HCT116 (cell line): ENCODE results near the gene APBA1. TPM values are rescaled to one million over a fixed set of nuclear protein-coding genes. Genes with fewer than 3 reads are reported as not detected.

Source experiments
- ATAC-seq: fragments of 200-7000 bp; cut with Tn5 transposase; 2 replicates; pipeline ENCODE4 v1.9.1; 2020; ENCODE audit warnings: mild to moderate bottlenecking, moderate library complexity
- BruUV-seq: library from RNA; stranded (reverse); fragments of 400-500 nt; replicated peaks from 2 replicates; lab custom pipeline; 2021; lab: Mats Ljungman, UMichigan
- CTCF ChIA-PET: fragments of 300-600 bp; sonication (Branson Sonifier 250); formaldehyde crosslinking; loops from one replicate; lab custom pipeline; 2021; ENCODE audit warnings: antibody characterized with exemption; lab: Charles Lee
- POLR2A ChIA-PET: fragments of 300-600, 350-600 bp; sonication (Branson Sonifier 250); formaldehyde crosslinking; loops from one replicate; lab custom pipeline; 2021; ENCODE audit warnings: antibody characterized with exemption; lab: Charles Lee
- RAD21 ChIA-PET, 2 experiments: fragments of 300-600 bp; sonication (Branson Sonifier 250); formaldehyde crosslinking; loops; one replicate each; lab custom pipeline; 2023; ENCODE audit warnings: low total read pairs in 2 of 2; ENCODE audit not compliant: uncharacterized antibody in 2 of 2, unreplicated experiment in 2 of 2, low non-redundant PET in 1 of 2; lab: Charles Lee
- DNase-seq: peaks from one replicate; pipeline ENCODE4 v3.0.0-alpha.2; 2010; ENCODE audit warnings: low read depth, low spot score
- H2AFZ ChIP-seq: fragments of 200-600 bp; shearing (Covaris generic), sonication (generic); 2 replicates; pipeline ENCODE4 v1.6.1; 2017; ENCODE audit warnings: low read depth, mixed run types, mixed read lengths, antibody characterized with exemption, low read length; ENCODE audit not compliant: poor library complexity, severe bottlenecking
- H3K27ac ChIP-seq: 2 replicates; pipeline ENCODE4 v1.5.1; 2012; ENCODE audit warnings: low read depth, low read length
- H3K27me3 ChIP-seq: fragments of 200-600 bp; sonication (generic); 2 replicates; pipeline ENCODE4 v1.6.1; 2016; ENCODE audit warnings: mixed run types, low read length, mixed read lengths; ENCODE audit not compliant: insufficient read depth
- H3K36me3 ChIP-seq, 2 experiments: fragments of 200-500 bp in 1 of 2; fragments of 200-600 bp in 1 of 2; sonication (Bioruptor generic) in 1 of 2; sonication (generic) in 1 of 2; 2 replicates each; pipeline versions ENCODE4 v1.5.1 to v1.6.1; 2014 to 2016; ENCODE audit warnings: low read length in 2 of 2, inconsistent platforms in 1 of 2, mixed read lengths in 1 of 2, mixed run types in 1 of 2; ENCODE audit not compliant: insufficient read depth in 2 of 2, control insufficient read depth in 1 of 2
- H3K4me1 ChIP-seq, 2 experiments: fragments of 200-600 bp in 1 of 2; sonication (generic) in 1 of 2; 2 replicates each; pipeline versions ENCODE4 v1.5.1 to v1.6.1; 2012 to 2017; ENCODE audit warnings: low read length in 2 of 2, inconsistent platforms in 1 of 2, mild to moderate bottlenecking in 1 of 2, mixed read lengths in 1 of 2, mixed run types in 1 of 2, moderate library complexity in 1 of 2; ENCODE audit not compliant: insufficient read depth in 2 of 2, control insufficient read depth in 1 of 2
- H3K4me2 ChIP-seq: fragments of 200-600 bp; sonication (generic); 2 replicates; pipeline ENCODE4 v1.6.1; 2017; ENCODE audit warnings: mixed run types, low read length, mixed read lengths
- H3K4me3 ChIP-seq, 2 experiments: fragments of 200-600 bp in 1 of 2; sonication (generic) in 1 of 2; replicated peaks in 1 of 2; 2 replicates each; pipeline ENCODE4 v1.5.1; 2011 to 2016; ENCODE audit warnings: low read length in 2 of 2, control low read depth in 1 of 2, low read depth in 1 of 2, mild to moderate bottlenecking in 1 of 2, mixed read lengths in 1 of 2, mixed run types in 1 of 2
- H3K79me2 ChIP-seq: fragments of 200-600 bp; sonication (generic); 2 replicates; pipeline ENCODE4 v1.6.1; 2017; ENCODE audit warnings: mild to moderate bottlenecking, mixed run types, low read length, moderate library complexity, mixed read lengths; ENCODE audit not compliant: insufficient read depth
- H3K9ac ChIP-seq: fragments of 200-600 bp; sonication (generic); 2 replicates; pipeline ENCODE4 v1.6.1; 2016; ENCODE audit warnings: low read length, mixed read lengths
- H3K9me2 ChIP-seq: fragments of 200-600 bp; sonication (generic), shearing (Covaris generic); 2 replicates; pipeline ENCODE4 v1.6.1; 2017; ENCODE audit warnings: mixed run types, mild to moderate bottlenecking, moderate library complexity; ENCODE audit not compliant: insufficient read depth
- H3K9me3 ChIP-seq, 2 experiments: fragments of 200-500 bp in 1 of 2; fragments of 200-600 bp in 1 of 2; sonication (Bioruptor generic) in 1 of 2; sonication (generic) in 1 of 2; 2 replicates each; pipeline ENCODE4 v1.6.1; 2014 to 2017; ENCODE audit warnings: low read length in 2 of 2, mixed read lengths in 2 of 2, inconsistent platforms in 1 of 2, low read depth in 1 of 2, mild to moderate bottlenecking in 1 of 2, mixed run types in 1 of 2, moderate library complexity in 1 of 2; ENCODE audit not compliant: control insufficient read depth in 1 of 2, insufficient read depth in 1 of 2
- H4K20me1 ChIP-seq: fragments of 200-600 bp; sonication (generic), shearing (Covaris generic); 2 replicates; pipeline ENCODE4 v1.6.1; 2017; ENCODE audit warnings: mixed run types, mild to moderate bottlenecking, moderate library complexity; ENCODE audit not compliant: insufficient read depth
- ATF3 ChIP-seq: IDR thresholded peaks from 2 replicates; pipeline ENCODE4 v1.6.1; 2012
- CBX3 ChIP-seq: IDR thresholded peaks from 2 replicates; pipeline ENCODE4 v1.6.1; 2012; ENCODE audit warnings: low read depth
- CEBPB ChIP-seq: IDR thresholded peaks from 2 replicates; pipeline ENCODE4 v1.6.1; 2012; ENCODE audit warnings: low read depth
- CTCF ChIP-seq, 3 experiments: fragments of 200-600 bp in 1 of 3; sonication (generic) in 1 of 3; IDR thresholded peaks in 2 of 3; conservative IDR thresholded peaks in 1 of 3; 2 replicates each; pipeline ENCODE4 v1.5.1; 2012 to 2017; ENCODE audit warnings: low read depth in 2 of 3, low read length in 2 of 3, antibody characterized with exemption in 1 of 3, borderline replicate concordance in 1 of 3, control low read depth in 1 of 3, mild to moderate bottlenecking in 1 of 3, mixed read lengths in 1 of 3, mixed run types in 1 of 3, moderate library complexity in 1 of 3; ENCODE audit not compliant: insufficient read depth in 1 of 3
- ELF1 ChIP-seq: IDR thresholded peaks from 2 replicates; pipeline ENCODE4 v1.6.1; 2012; ENCODE audit warnings: low read depth, borderline replicate concordance
- EZH2 ChIP-seq: fragments of 200-600 bp; sonication (generic); IDR thresholded peaks from 2 replicates; pipeline ENCODE4 v1.6.1; 2017; ENCODE audit warnings: antibody characterized with exemption, mixed run types
- EZH2phosphoT487 ChIP-seq: fragments of 200-600 bp; IDR thresholded peaks from 2 replicates; pipeline ENCODE4 v1.6.1; 2018; ENCODE audit warnings: antibody characterized with exemption, borderline replicate concordance
- FOSL1 ChIP-seq: IDR thresholded peaks from 2 replicates; pipeline ENCODE4 v1.6.1; 2012; ENCODE audit warnings: low read depth
- JUND ChIP-seq: IDR thresholded peaks from 2 replicates; pipeline ENCODE4 v1.6.1; 2012
- MAX ChIP-seq: IDR thresholded peaks from 2 replicates; pipeline ENCODE4 v1.6.1; 2012
- POLR2A ChIP-seq: IDR thresholded peaks from 2 replicates; pipeline ENCODE4 v1.7.0; 2011; ENCODE audit warnings: borderline replicate concordance; ENCODE audit not compliant: insufficient read depth, insufficient read length; ENCODE audit errors: extremely low read depth
- RAD21 ChIP-seq: IDR thresholded peaks from 2 replicates; pipeline ENCODE4 v1.6.1; 2012; ENCODE audit warnings: low read depth, mild to moderate bottlenecking
- REST ChIP-seq: IDR thresholded peaks from 2 replicates; pipeline ENCODE4 v1.6.1; 2012; ENCODE audit warnings: low read depth
- SIN3A ChIP-seq: IDR thresholded peaks from 2 replicates; pipeline ENCODE4 v1.6.1; 2012; ENCODE audit warnings: low read depth
- SRF ChIP-seq: IDR thresholded peaks from 2 replicates; pipeline ENCODE4 v1.6.1; 2012; ENCODE audit warnings: low read depth
- TCF7L2 ChIP-seq: IDR thresholded peaks from 2 replicates; pipeline ENCODE4 v1.7.0; 2011; ENCODE audit warnings: borderline replicate concordance, inconsistent platforms; ENCODE audit not compliant: insufficient read depth, insufficient read length; ENCODE audit errors: extremely low read depth
- ZBTB33 ChIP-seq: IDR thresholded peaks from 2 replicates; pipeline ENCODE4 v1.6.1; 2011; ENCODE audit warnings: mild to moderate bottlenecking, low read length, moderate library complexity; ENCODE audit not compliant: insufficient replicate concordance; ENCODE audit errors: extremely low read depth
- ZFX ChIP-seq: fragments of 450-650 bp; IDR thresholded peaks from 2 replicates; pipeline ENCODE4 v1.6.1; 2017
- ZNF274 ChIP-seq: fragments of 200-500 bp; sonication (Bioruptor generic); IDR thresholded peaks from 2 replicates; pipeline ENCODE4 v1.6.1; 2014; ENCODE audit warnings: mild to moderate bottlenecking, low read depth, low read length, inconsistent platforms
- intact Hi-C: fragments of 100-400 bp; cut with micrococcal nuclease; formaldehyde crosslinking; loops from 2 replicates; pipeline ENCODE4 v1.10.0; 2022
- total RNA-seq: library from RNA; stranded (reverse); gene quantifications from one replicate; pipeline ENCODE4 v1.2.1, GENCODE V29; 2021; ENCODE audit not compliant: unreplicated experiment

APBA1 gene
- total RNA-seq, 1 experiment from 2014 or later: 0.20 TPM

GRCh38 chr9:69498470-69498869 is 173.7 kb downstream of the APBA1 start:
- H3K4me1 ChIP-seq: no peaks in the 10 kb centered on the region
- TF ChIP-seq CEBPB (no peak), ZNF274 (no peak), SIN3A (no peak), CBX3 (no peak), RAD21 (no peak), FOSL1 (no peak), SRF (no peak), REST (no peak), JUND (no peak), ELF1 (no peak), EZH2phosphoT487 (no peak), ZFX (no peak), POLR2A (no peak), CTCF (IDR thresholded peaks at IDR 0.05 in 2 of 3, conservative IDR thresholded peaks at IDR 0.05 in 1 of 3; ENCODE audit: borderline replicate concordance in 1 of 3, insufficient read depth in 1 of 3, low read depth in 2 of 3, low read length in 2 of 3) (no peak), ATF3 (no peak), MAX (no peak), ZBTB33 (no peak), EZH2 (no peak), TCF7L2 (no peak)
- no peak overlapping the region for H3K4me2 ChIP-seq
- POLR2A ChIA-PET: no interaction called here
- no peaks in the 10 kb centered on the region for H3K79me2 ChIP-seq
- no peak overlapping the region for H2AFZ ChIP-seq
- CTCF ChIA-PET: no interaction called here
- no peak overlapping the region for H3K4me3 ChIP-seq
- BruUV-seq: no TSS peak
- no peaks in the 10 kb centered on the region for H3K9me3 ChIP-seq
- H3K36me3 ChIP-seq: no peaks in the 10 kb centered on the region
- ATAC-seq: no peak
- H3K27ac ChIP-seq: no peak overlapping the region
- H3K9me2 ChIP-seq: no peaks in the 10 kb centered on the region
- intact Hi-C loops: no loop called here
- peaks cover 37% of the 10 kb centered on the region for H3K27me3 ChIP-seq
- RAD21 ChIA-PET: no interaction called here
- DNase-seq: no peak
- no peak overlapping the region for H3K9ac ChIP-seq
- no peaks in the 10 kb centered on the region for H4K20me1 ChIP-seq
